Stimulated activated CD8-positive, alpha-beta memory T cell treated with anti-CD3 and anti-CD28 coated beads, Interleukin-15, amount 100 ng/mL, for 4 hours (primary cell): Measurements from ENCODE around the gene SMTNL1.

Experiments
- DNase-seq, 2 donors: peaks; one replicate each; pipeline ENCODE4 v3.0.0-alpha.2; 2020; ENCODE audit warnings: low read depth in 2 of 2

The SMTNL1 gene

DNA sequence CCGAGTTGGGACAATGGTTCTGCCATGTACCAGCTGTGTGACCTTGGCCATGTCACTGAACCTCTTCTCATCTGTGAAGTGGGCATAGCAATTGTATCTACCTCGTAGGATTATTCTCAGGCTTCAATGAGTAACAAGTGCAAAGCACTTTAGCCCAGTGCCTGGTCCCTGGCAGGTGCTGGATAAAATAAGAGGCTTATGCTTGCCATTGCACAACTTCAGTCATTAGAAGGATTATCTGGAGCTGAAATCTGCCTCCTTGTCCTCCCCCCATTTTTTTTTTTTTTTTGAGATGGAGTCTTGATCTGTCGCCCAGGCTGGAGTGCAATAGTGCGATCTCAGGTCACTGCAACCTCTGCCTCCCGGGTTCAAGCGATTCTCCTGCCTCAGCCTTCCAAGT is 7.2 kb downstream of the SMTNL1 start:
- no peak for DNase-seq

DNA sequence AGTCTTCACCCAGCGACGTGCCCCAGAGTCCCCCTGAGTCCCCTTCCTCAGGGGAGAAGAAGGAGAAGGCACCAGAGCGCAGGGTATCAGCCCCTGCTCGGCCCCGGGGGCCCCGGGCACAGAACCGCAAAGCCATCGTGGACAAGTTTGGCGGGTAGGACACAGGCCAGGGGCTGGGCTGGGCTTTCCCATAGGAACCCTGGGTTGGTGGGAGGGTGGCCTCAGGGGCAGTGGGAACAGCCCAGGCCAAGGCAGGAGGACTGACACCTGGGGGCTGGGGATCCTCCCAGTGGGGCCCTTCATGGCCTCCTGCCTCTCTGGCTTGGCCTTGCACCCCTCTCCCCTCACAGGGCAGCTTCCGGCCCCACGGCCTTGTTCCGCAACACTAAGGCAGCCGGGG is 8.5 kb downstream of the SMTNL1 start:
- no peak for DNase-seq

GRCh38 chr11:57546451-57546850 is 9.1 kb downstream of the SMTNL1 start:
- no peak for DNase-seq

- DNase-seq = no peak
Measured at GRCh38 chr11:57546869-57547475, 9.6 kb downstream of the SMTNL1 start.

GRCh38 chr11:57547854-57548377 is 10.5 kb downstream of the SMTNL1 start:
- no peak for DNase-seq

- DNase-seq = no peak
Measured at GRCh38 chr11:57549983-57550382, 12.6 kb downstream of the SMTNL1 start.

GRCh38 chr11:57551941-57552340 is 14.5 kb downstream of the SMTNL1 start:
- no peak for DNase-seq

GRCh38 chr11:57552479-57552878 is 15.1 kb downstream of the SMTNL1 start:
- DNase-seq = no peak

DNA sequence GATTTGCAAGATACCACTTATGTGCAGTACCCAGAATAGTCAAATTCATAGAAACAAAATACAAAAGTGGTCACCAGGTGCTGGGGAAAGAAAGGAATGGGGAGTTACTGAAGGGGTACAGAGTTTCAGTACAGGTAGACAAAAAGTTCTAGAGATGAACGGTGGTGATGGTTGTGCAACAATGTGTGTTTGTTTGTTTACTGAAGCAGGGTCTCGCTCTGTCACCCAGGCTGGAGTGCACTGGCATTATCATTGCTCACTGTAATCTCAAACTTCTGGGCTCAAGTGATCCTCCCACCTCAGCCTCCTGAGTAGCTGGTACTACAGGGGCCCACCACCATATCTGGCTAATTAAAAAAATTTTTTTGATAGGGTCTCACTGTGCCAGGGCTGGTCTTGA is 18.0 kb downstream of the SMTNL1 start:
- no peak for DNase-seq

DNA sequence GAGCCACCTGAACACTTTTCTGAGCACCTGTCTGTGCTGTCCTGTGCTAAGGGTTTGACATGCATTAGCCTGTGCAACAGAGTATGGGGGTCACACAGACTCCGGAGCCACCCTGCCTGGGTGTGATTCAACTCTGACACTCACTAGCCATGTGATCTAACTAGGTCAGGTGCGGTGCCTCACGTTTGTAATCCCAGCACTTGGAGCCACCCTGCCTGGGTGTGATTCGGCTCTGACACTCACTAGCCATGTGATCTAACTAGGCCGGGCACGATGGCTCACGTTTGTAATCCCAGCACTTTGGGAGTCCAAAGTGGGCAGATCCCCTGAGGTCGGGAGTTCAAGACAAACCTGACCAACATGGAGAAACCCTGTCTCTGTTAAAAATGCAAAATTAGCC is 18.6 kb downstream of the SMTNL1 start:
- no peak for DNase-seq

DNA sequence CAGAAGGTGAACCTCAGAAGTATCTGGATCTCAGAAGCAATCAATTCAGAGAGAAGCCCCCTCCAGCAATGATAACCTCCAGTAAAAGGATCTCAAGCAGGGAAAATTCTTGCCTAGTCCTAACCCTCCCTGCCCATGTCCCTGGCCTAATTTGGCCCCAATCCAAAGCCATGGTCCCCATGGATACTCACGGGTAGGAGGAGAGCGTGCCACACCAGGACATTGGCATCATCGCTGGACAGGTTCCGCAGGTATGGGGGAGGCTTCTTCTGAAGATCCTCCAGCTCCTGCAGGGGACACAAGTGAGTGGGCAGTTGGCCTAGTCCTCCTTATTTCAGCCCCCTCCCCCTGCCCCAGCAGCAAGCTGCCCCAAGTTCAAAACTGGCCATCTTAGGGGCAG is 22.8 kb downstream of the SMTNL1 start:
- DNase-seq = no peak

DNA sequence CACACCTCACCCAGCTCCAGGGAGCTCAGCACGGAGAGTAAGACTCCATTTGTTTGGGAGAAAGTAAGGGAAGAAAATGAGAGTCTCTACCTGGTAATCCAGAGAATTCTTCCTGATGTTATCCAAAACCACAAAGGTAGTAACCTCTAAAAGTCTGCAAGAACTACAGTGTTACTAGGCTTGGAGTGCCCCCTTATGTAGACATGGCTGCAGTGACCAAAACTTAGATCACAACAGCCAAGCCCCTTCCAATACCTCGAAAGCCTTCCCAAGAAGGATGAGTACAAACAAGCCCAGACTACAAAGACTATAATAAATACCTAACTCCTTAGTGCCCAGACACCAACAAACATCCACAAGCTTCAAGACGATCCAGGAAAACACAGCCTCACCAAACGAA is 25.2 kb downstream of the SMTNL1 start:
- DNase-seq = no peak

DNA sequence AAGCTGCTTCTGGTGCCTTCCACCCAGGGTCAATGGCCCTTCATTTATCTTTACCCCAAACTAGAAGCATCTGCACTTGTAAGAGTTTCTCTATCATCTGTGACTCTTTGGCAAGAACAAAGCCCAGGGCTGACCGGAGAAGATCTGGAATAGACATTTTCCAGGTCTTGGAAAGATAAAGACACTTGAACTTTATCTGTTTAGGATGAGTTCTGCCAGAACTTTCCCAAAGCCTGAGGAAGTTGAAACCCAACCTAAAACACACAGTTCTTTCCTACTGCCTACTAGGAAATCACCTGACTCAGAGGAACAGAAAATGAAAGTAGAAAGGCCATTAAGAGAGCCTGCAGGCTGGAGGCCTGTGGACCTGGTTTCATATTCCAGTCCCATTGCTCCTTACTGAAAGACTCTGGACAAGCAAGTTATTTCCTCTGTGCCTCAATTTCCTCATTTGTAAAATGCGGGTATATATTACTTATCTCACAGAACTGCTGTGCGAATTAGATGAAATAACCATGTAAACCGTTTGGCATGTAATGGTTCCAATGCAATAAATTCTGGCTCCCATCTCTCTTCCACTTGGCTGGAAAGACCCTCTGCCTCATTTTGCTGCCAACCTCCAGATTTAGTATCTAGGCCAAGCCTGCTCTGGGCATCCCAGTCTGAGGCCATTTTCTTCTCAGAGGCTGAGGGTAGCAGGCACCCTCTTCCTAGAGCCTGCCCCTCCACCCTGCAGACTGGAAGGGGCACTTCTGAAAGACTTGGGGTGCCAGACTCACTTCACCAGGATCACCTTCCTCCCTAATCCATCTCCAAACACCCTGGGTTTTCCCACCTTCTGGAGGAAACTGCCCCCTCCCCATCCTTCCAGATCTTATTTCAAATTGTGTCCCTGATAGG is 28.9 kb downstream of the SMTNL1 start:
- DNase-seq = no peak

- DNase-seq = peak in 1 of 2 donors; percentile 29
Measured at GRCh38 chr11:57566905-57567514, 29.6 kb downstream of the SMTNL1 start.

DNA sequence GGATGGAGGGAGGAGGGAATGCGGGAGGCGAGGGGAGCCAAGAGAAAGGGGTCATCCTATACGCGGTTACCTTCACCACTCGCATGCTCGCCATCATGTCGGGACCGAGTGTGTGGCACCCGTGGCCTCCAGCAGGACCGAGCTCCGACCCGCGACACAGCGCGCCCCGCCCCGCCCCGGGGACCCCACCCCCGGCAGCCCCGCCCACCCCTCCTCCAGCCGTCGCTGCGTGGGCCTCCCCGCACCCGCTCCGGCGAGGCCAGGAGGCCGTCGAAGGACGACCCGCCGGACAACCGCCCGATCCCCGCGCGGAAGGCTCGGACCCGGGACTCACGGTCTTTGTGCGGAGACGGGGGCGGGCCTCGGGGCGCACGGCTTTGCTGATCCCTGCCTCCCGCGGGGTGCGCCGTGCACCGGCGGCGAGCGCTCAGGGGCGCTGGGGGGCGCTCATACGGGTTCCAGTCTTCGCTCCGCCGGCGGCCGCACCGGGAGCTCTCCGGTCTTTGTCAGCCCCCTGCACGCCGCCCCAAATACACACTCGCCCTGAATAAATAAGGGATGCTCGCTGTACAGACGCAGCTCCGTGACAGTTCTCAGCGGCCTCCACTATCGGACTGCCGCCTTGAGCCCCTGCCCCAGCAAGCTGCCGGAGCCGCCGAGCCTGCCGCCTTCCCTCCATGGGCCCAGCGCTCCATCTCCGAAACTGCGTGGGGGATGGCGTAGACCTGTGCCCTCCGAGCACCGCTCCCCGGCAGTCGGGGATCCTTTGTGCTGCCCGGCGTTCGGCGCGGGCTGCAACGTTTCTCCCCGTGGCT is 30.3 kb downstream of the SMTNL1 start, which contains the start of gene UBE2L6:
UBE2L6 (minus strand) TSS at position 158 of the 815 bp plus-strand sequence; CDS start at position 97, 61 bp downstream.
- DNase-seq = peak; percentile 38 to 54

- peak; percentile 61 to 68 for DNase-seq
Measured at GRCh38 chr11:57568330-57568766, 31.0 kb downstream of the SMTNL1 start.

GRCh38 chr11:57571606-57572005 is 34.2 kb downstream of the SMTNL1 start:
- no peak for DNase-seq

DNA sequence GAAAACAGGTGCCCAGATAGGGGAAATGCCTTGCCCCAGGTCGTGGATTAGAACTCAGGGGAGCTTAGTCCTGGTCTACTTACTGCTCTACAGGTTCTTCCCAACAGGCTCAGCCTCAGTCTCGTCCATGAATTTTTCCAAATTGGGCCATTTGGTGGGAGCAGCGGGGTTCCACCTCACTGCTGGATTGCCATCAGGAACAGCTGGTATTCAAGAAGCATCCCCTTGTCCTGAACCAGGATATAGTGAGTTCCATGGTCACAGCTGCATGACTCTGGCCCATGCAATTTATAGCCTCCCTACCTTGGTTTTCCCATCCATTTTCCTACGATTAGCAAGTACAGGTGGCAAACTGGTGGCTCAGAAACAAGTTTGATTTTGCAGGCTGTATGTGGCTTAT is 36.7 kb downstream of the SMTNL1 start:
- DNase-seq = no peak

DNA sequence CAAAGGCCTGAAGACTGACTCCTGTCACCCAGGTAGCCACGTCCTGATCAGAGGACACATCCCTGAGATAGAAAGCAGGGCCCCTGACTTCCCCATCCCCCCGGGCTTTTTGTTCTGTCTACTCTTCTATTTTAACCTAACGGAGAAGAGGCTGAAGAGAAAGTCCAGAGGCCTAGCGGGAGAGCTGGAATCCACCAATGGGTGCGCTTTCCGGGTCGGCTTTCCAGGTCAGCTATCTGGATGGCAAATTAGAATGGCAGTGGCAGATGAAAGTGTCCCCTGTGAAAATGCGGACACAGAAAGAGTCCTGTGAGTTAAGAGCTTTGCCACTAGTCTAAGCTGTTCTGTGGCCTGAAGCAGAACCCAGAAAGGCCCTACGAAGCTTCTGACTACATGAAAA is 46.9 kb downstream of the SMTNL1 start:
- DNase-seq = no peak

DNA sequence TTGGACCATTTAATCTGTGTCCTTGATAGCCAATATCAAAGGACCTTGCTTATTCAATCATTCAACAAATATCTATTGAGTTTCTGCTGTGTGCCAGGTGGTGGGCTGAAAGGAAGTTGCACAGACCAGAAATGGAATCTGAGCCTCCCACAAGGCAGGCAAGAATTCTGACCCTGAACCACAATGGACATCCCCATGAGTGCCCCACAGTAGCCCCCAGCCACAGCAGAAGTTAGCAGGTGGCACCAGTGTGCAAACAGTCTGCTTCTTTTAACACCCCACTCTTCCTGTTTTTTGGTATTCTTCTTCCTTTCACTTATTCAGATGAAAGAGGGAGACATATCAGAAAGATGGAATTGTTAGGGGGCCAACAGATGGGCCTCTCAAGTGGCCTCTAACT is 47.9 kb downstream of the SMTNL1 start:
- no peak for DNase-seq

DNA sequence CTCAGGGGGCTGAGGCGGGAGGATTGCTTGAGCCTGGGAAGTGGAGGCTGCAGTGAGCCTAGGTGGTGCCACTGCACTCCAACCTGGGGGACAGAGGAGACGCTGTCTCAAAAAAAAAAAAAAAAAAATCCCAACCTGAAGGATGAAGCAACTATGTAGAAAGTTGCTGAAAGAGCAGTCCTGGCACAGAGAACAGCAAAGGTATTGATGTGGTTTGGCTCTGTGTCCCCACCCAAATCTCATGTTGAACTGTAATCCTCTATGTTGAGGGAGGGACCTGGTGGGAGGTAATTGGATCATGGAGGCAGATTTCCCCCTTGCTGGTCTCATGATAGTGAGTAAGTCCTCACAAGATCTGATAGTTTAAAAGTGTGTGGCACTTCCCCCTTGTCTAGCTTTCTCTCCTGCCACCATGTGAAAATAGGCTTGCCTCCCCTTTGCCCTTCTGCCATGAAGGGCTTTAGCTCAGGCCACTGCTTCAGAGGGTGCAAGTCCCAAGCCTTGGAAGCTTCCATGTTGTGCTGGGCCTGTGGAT is 49.4 kb downstream of the SMTNL1 start:
- no peak for DNase-seq
